Ovary (tissue), 10 donors: ENCODE data around the gene FAM124B. TPM values are rescaled to one million over a fixed set of nuclear protein-coding genes. Genes with fewer than 3 reads are reported as not detected.

Experiments used
- DNase-seq, 5 donors: peaks; one replicate each; pipeline ENCODE4 v3.0.0-alpha.2; 2019 to 2020
- H3K27ac ChIP-seq, 2 donors: fragments of 200-600 bp; one replicate each; pipeline versions ENCODE4 v1.5.1 to v1.8.0; 2019 to 2022
- H3K27me3 ChIP-seq: fragments of 200-600 bp; one replicate; pipeline ENCODE4 v1.8.0; 2022
- H3K36me3 ChIP-seq: fragments of 200-600 bp; sonication (generic); one replicate; pipeline ENCODE4 v1.5.1; 2019
- H3K4me1 ChIP-seq: one replicate; pipeline ENCODE4 v1.8.1; 2013; ENCODE audit warnings: mild to moderate bottlenecking, moderate library complexity; ENCODE audit not compliant: insufficient read depth
- H3K4me3 ChIP-seq: fragments of 200-600 bp; sonication (generic); one replicate; pipeline ENCODE4 v1.5.1; 2017
- H3K9me3 ChIP-seq, 2 donors: fragments of 200-600 bp in 1 of 2; sonication (generic) in 1 of 2; one replicate each; pipeline versions ENCODE4 v1.5.1 to v1.8.1; 2013 to 2019; ENCODE audit warnings: mild to moderate bottlenecking in 1 of 2, moderate library complexity in 1 of 2
- EP300 ChIP-seq: sonication (generic); formaldehyde crosslinking; IDR thresholded peaks from one replicate; pipeline ENCODE4 v1.6.1; 2017; ENCODE audit warnings: antibody characterized with exemption
- POLR2A ChIP-seq: fragments of 450-650 bp; IDR thresholded peaks from one replicate; pipeline ENCODE4 v1.6.1; 2017; ENCODE audit warnings: antibody characterized with exemption, mild to moderate bottlenecking, moderate library complexity
- WGBS, 3 donors: extraction: QIAGEN DNeasy Blood & Tissue Kit in 1 of 3; methylation state at CpG; one replicate each; pipeline versions ENCODE4 v1.1.5 to v1.1.7; 2013 to 2017; 5-methylcytosine and 5-hydroxymethylcytosine counted together
- intact Hi-C, 4 donors: fragments of 100-400 bp; cut with DNase I; formaldehyde crosslinking; loops; one replicate each; pipeline versions ENCODE4 v1.11.0 to v1.15.1; 2022 to 2023
- long read RNA-seq, 3 donors: library from polyadenylated mRNA in 2 of 3; unstranded in 2 of 3; transcript quantifications; one replicate each; pipeline ENCODE4 v2.0.0 and lab custom pipeline, GENCODE V29; 2021 to 2026
- polyA plus RNA-seq, 2 donors: library from polyadenylated mRNA; stranded (reverse); fragments of 200-250 nt in 1 of 2; fragments of 350-450 nt in 1 of 2; fragmentation: Illumina TruSeq in 1 of 2; extraction: RNeasy Lipid Tissue Mini Kit (QIAGEN cat#74804) in 1 of 2; gene quantifications; one replicate each; pipeline ENCODE4 v1.2.3, GENCODE V29; 2013 to 2014
- total RNA-seq, 7 donors: library from RNA; depleted of rRNA in 2 of 7; stranded (reverse); fragments of >200 nt in 2 of 7; fragmentation: NEBNext Ultra II Directional in 3 of 7; extraction: Animal tissue kit (Norgen Biotek cat#: 25700) in 3 of 7; gene quantifications; one replicate each; pipeline versions ENCODE4 v1.1.0 to v1.2.4, GENCODE V29; 2016 to 2023
- TF ChIP-seq, protein P1 (sequence below), 3 donors: fragments of 450-650 bp in 2 of 3; fragments of 200-600 bp in 1 of 3; IDR thresholded peaks; one replicate each; pipeline versions ENCODE4 v1.5.1 to v1.8.0; 2016 to 2022; ENCODE audit warnings: antibody characterized with exemption in 3 of 3, mild to moderate bottlenecking in 1 of 3
- donor health status: DM: no; HTN: no; CAD: no; lungs with moderate emphysema.
- donor health status: DM: no; HTN: no; CAD: no.
- donor health status: Bipolar disorder and iron deficiency.
- donor health status: DM: yes; HTN: yes; CAD: no.
- donor health status: DM: no; HTN: no; CAD: no.
- donor health status: DM: yes; HTN: yes; CAD: no.

FAM124B gene, protein sequence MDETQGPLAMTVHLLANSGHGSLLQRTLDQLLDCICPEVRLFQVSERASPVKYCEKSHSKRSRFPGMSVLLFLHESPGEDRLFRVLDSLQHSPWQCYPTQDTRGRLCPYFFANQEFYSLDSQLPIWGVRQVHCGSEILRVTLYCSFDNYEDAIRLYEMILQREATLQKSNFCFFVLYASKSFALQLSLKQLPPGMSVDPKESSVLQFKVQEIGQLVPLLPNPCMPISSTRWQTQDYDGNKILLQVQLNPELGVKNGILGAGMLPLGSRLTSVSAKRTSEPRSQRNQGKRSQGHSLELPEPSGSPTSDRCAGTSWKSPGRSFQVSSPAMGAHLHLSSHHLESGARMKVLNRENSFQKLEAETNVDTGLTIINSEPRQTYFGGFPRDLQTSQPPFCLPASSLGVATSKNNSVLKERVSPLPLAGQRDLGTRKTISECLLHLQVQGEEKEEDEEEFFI
- total RNA-seq, result 1 to 10 TPM in 4 of 7 donors, under 1 TPM in 3; 0.11 to 1.5 (median 1.0) TPM
- 1 to 10 TPM; 2.7 to 3.0 TPM for polyA plus RNA-seq
- long read RNA-seq, donor 1, partial matches to known transcripts, result 0 of 6 reads
- long read RNA-seq, donor 1, other reads (novel, unspliced or antisense), result 0 of 6 reads
- long read RNA-seq, donor 2, partial matches to known transcripts, result 0 of 3 reads
- long read RNA-seq, donor 2, other reads (novel, unspliced or antisense), result 0 of 3 reads
- long read RNA-seq, donor 3, partial matches to known transcripts, result 0 of 3 reads
- long read RNA-seq, donor 3, other reads (novel, unspliced or antisense), result 1 of 3 reads

DNA sequence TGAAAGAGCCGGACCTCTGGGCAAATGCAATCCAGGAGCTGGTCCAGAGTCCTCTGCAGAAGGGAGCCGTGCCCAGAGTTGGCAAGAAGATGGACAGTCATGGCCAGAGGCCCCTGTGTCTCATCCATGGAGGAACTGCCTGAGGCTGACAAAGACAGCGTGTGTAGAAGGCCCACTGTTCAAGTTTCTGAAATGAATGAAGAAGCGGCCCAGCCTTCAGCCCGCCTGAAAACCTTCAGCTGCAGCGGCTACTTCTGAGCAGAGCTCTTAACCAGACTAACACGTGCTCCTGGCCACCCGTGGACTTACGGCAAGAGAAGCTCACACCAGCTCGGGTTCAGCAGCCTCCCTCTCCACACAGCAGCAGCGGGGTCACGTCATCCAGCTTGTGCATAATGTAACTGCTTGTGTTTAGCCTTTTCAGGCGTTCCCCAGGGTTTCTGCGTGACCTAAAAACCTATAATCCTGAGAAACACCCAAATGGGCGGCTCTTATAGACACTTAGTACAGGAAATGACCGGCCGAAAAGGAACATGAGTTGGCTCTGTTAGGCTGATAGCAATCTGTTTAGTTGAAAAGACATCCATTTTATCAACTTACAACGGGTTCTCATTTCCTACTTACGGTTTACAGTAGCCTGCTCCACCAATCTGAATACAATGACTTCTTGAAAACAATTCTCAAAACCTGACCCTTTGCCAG, at the start of gene FAM124B:
FAM124B (minus strand) TSS at position 467 of the 702 bp plus-strand sequence; CDS start at position 128, 339 bp downstream.
- H3K9me3 ChIP-seq, result no peaks in the 10 kb centered on the region
- peak within 1 kb of the TSS; percentile 8 for H3K4me3 ChIP-seq
- peak in 3 of 5 donors; percentile 21 to 36 (median 30) for DNase-seq
- no peak for TF ChIP-seq POLR2A
- TF ChIP-seq, protein P1, sequence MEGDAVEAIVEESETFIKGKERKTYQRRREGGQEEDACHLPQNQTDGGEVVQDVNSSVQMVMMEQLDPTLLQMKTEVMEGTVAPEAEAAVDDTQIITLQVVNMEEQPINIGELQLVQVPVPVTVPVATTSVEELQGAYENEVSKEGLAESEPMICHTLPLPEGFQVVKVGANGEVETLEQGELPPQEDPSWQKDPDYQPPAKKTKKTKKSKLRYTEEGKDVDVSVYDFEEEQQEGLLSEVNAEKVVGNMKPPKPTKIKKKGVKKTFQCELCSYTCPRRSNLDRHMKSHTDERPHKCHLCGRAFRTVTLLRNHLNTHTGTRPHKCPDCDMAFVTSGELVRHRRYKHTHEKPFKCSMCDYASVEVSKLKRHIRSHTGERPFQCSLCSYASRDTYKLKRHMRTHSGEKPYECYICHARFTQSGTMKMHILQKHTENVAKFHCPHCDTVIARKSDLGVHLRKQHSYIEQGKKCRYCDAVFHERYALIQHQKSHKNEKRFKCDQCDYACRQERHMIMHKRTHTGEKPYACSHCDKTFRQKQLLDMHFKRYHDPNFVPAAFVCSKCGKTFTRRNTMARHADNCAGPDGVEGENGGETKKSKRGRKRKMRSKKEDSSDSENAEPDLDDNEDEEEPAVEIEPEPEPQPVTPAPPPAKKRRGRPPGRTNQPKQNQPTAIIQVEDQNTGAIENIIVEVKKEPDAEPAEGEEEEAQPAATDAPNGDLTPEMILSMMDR (IDR thresholded peaks at IDR 0.05), result no peak
- TF ChIP-seq EP300, result no peak
- no peaks in the 10 kb centered on the region for H3K4me1 ChIP-seq
- H3K27ac ChIP-seq, result no peak within 1 kb of the TSS
- no peaks in the 10 kb centered on the region for H3K27me3 ChIP-seq
- 52 to 62% (median 58%) methylated on average over 19 of the region's 19 CpGs for WGBS, 3 donors
- no peaks in the 10 kb centered on the region for H3K36me3 ChIP-seq
- intact Hi-C loops, result no loop called here

DNA sequence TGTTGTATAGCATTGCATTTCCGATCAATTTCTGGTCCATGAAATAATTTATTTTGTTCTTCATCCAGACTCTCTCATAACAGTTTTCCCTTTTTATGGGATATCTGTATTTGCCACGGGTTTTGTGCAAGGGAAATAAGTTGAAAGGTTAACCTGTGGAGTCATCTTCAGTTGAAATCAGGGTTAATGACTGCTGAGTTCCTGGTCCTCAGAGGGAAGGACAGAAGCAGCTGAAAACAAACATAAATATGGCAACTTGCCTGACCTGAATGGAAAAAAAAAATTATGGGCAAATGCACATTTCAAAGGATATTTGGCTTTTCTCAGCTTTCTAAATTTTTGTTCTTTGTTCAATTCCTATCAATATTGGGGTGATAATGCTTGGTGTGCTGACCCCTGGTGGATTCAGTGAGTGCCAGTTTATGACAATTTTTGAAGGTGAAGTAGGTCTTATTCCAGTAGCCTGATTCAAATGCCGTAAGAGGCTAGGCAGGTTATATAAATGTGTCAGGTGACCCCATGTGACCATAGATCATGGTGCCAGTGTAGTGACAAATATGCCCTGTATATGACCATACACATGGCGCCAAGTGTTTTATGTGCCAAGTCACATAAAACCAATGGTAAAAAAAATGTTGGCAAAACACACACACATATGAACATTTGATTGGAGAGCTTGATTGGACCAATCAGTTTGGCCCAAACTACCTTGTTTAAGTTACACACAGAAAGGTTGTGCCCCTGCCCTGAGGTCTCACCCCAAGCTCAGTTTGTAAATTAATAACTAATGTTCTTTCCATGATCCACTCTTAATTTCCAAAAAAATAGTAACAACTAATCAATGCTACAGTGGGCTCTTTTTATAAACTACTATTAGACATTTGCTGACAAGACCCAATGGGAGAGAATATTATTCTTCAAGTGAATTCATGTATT, 47.6 kb upstream of the FAM124B start:
- intact Hi-C loops, result no loop called here
- no peaks in the 10 kb centered on the region for H3K36me3 ChIP-seq
- H3K9me3 ChIP-seq, result no peaks in the 10 kb centered on the region
- H3K4me3 ChIP-seq, result no peak overlapping the region
- TF ChIP-seq, protein P1 (IDR thresholded peaks at IDR 0.05), result no peak
- TF ChIP-seq EP300 (no peak), POLR2A (no peak)
- no peaks in the 10 kb centered on the region for H3K27me3 ChIP-seq
- DNase-seq, result no peak
- 47 to 51% (median 48%) methylated on average over 4 of the region's 4 CpGs for WGBS, 3 donors
- H3K4me1 ChIP-seq, result no peaks in the 10 kb centered on the region
- no peak overlapping the region for H3K27ac ChIP-seq

DNA sequence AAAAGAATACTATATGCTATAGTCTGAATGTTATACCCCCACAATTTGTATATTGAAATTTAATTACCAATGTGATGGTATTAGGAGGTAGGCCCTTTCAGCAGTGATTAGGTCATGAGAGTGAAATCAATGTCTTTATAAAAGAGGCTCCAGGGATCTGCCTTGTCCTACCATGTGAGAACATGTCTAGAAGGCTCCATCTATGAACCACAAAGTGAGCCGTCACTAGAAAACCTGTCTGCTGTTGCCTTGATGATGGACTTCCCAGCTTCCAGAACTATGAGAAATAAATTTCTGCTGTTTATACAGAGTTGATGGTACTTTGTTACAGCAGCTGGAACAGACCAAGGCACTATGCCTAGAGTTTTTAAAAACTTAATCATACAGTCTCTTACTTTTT, 46.3 kb upstream of the FAM124B start:
- 82 to 98% (median 89%) methylated on average over 1 of the region's 1 CpG for WGBS, 3 donors
- H3K9me3 ChIP-seq, result no peaks in the 10 kb centered on the region
- no peaks in the 10 kb centered on the region for H3K27me3 ChIP-seq
- no peak overlapping the region for H3K27ac ChIP-seq
- TF ChIP-seq POLR2A, result no peak
- TF ChIP-seq, protein P1 (IDR thresholded peaks at IDR 0.05), result no peak
- TF ChIP-seq EP300, result no peak
- no peak overlapping the region for H3K4me3 ChIP-seq
- H3K4me1 ChIP-seq, result no peaks in the 10 kb centered on the region
- no peak for DNase-seq
- intact Hi-C loops, result no loop called here
- H3K36me3 ChIP-seq, result no peaks in the 10 kb centered on the region
